Aorta (tissue), 5 donors: Measurements from ENCODE around the gene NEXN. TPM values are rescaled to one million over a fixed set of nuclear protein-coding genes. Genes with fewer than 3 reads are reported as not detected.
"Not testable (repeated sequence)": the region's sequence is repeated elsewhere in the genome, so short reads cannot be mapped to it uniquely, and the experiment has no call there.

Experiments used
- ATAC-seq: fragments of 200-7000 bp; cut with Tn5 transposase; one replicate; pipeline ENCODE4 v1.9.1; 2022; ENCODE audit warnings: moderate library complexity; ENCODE audit not compliant: low FRiP score
- DNase-seq, 2 donors: peaks; one replicate each; pipeline ENCODE4 v3.0.0-alpha.2; 2020
- H3K27ac ChIP-seq, 2 donors: one replicate each; pipeline ENCODE4 v1.5.1; 2013; ENCODE audit warnings: low read length in 2 of 2, mild to moderate bottlenecking in 2 of 2, moderate library complexity in 2 of 2, control low read depth in 1 of 2, inconsistent platforms in 1 of 2, low read depth in 1 of 2
- H3K27me3 ChIP-seq, 2 donors: one replicate each; pipeline ENCODE4 v1.6.1; 2013; ENCODE audit warnings: control low read depth in 1 of 2, low read length in 1 of 2, mild to moderate bottlenecking in 1 of 2, moderate library complexity in 1 of 2; ENCODE audit not compliant: insufficient read depth in 2 of 2, control insufficient read depth in 1 of 2
- H3K36me3 ChIP-seq, 2 donors: one replicate each; pipeline ENCODE4 v1.6.1; 2013; ENCODE audit warnings: control low read depth in 1 of 2, low read length in 1 of 2, mild to moderate bottlenecking in 1 of 2; ENCODE audit not compliant: insufficient read depth in 2 of 2, control insufficient read depth in 1 of 2
- H3K4me1 ChIP-seq, 2 donors: one replicate each; pipeline ENCODE4 v1.6.1; 2013; ENCODE audit warnings: low read length in 2 of 2, control low read depth in 1 of 2, mild to moderate bottlenecking in 1 of 2, moderate library complexity in 1 of 2; ENCODE audit not compliant: insufficient read depth in 2 of 2, control insufficient read depth in 1 of 2
- H3K4me3 ChIP-seq, 2 donors: one replicate each; pipeline ENCODE4 v1.5.1; 2013; ENCODE audit warnings: low read length in 2 of 2, control low read depth in 1 of 2, mild to moderate bottlenecking in 1 of 2
- H3K9me3 ChIP-seq: one replicate; pipeline ENCODE4 v1.6.1; 2013; ENCODE audit warnings: mild to moderate bottlenecking, low read length; ENCODE audit not compliant: control insufficient read depth
- WGBS, 2 donors: extraction: QIAGEN DNeasy Blood & Tissue Kit; methylation state at CpG; one replicate each; pipeline ENCODE4 v1.1.7; 2013; 5-methylcytosine and 5-hydroxymethylcytosine counted together
- intact Hi-C, 2 donors: fragments of 100-400 bp; cut with DNase I; formaldehyde crosslinking; loops; one replicate each; pipeline versions ENCODE4 v1.14.2 to v1.15.0; 2022
- polyA plus RNA-seq, 2 donors: library from polyadenylated mRNA; stranded (reverse); fragments of 200-250 nt; gene quantifications; one replicate each; pipeline ENCODE4 v1.2.3, GENCODE V29; 2013
- total RNA-seq, 2 donors: library from RNA; stranded (reverse); fragmentation: NEBNext Ultra II Directional; extraction: Animal tissue kit (Norgen Biotek cat#: 25700); gene quantifications; one replicate each; pipeline ENCODE4 v1.2.1, GENCODE V29; 2021
- donor health status: healthy with polysubstance abuse.
- donor health status: Bipolar disorder and iron deficiency.
- donor health status: DM: no; HTN: no; CAD: no.
- donor health status: DM: no; HTN: no; CAD: no.
- donor health status: DM: yes; HTN: yes; CAD: no.

NEXN gene
- total and polyA plus RNA-seq, 4 donors: 81.9 to 237 (median 146) TPM

- not testable (repeated sequence) for H3K27me3 ChIP-seq, H3K4me1 ChIP-seq, DNase-seq, H3K4me3 ChIP-seq, H3K27ac ChIP-seq, ATAC-seq, H3K9me3 ChIP-seq
- 93 to 94% methylated on average over 5 of the region's 5 CpGs for WGBS, 2 donors
- intact Hi-C loops: loop anchor here in 1 of 2 donors (5.0 kb wide), 1 partner anchor 33 kb away; no protein-coding TSS in a partner anchor
- H3K36me3 ChIP-seq: peaks cover 5 to 10% of the 10 kb centered on the region in 2 donors
Observed at GRCh38 chr1:77918918-77919317, 30.5 kb downstream of the NEXN start.

- H3K36me3 ChIP-seq: peaks cover 10 to 11% of the 10 kb centered on the region in 2 donors
- H3K4me3 ChIP-seq: no peak overlapping the region
Observed at GRCh38 chr1:77925518-77925917, 37.1 kb downstream of the NEXN start.

GRCh38 chr1:77925956-77926355 is 37.5 kb downstream of the NEXN start:
- WGBS, 2 donors: 65 to 74% methylated on average over 2 of the region's 2 CpGs
- no peak for DNase-seq
- Histone ChIP-seq H3K27me3 (no peaks in the 10 kb centered on the region), H3K27ac (no peak overlapping the region), H3K36me3 (peaks cover 11 to 13% of the 10 kb centered on the region in 2 donors), H3K9me3 (no peaks in the 10 kb centered on the region), H3K4me3 (no peak overlapping the region), H3K4me1 (peaks cover 0 to 2% of the 10 kb centered on the region in 2 donors)
- intact Hi-C loops: no loop called here
- ATAC-seq: no peak

More at GRCh38 chr1:77925518-77925917, 37.1 kb downstream of the NEXN start:
- Histone ChIP-seq H3K27me3 (no peaks in the 10 kb centered on the region), H3K4me1 (peaks cover 0 to 2% of the 10 kb centered on the region in 2 donors), H3K27ac (no peak overlapping the region), H3K9me3 (no peaks in the 10 kb centered on the region)
- DNase-seq (no peak), ATAC-seq (no peak)
- intact Hi-C loops: no loop called here
- 16 to 19% methylated on average over 1 of the region's 1 CpG for WGBS, 2 donors

GRCh38 chr1:77926561-77927357 is 38.3 kb downstream of the NEXN start:
- DNase-seq: no peak
- no peaks in the 10 kb centered on the region for H3K9me3 ChIP-seq
- H3K4me3 ChIP-seq: no peak overlapping the region
- no peaks in the 10 kb centered on the region for H3K27me3 ChIP-seq
- no peak overlapping the region for H3K27ac ChIP-seq
- peaks cover 0 to 2% of the 10 kb centered on the region in 2 donors for H3K4me1 ChIP-seq
- intact Hi-C loops: no loop called here
- WGBS, 2 donors: 74 to 76% methylated on average over 13 of the region's 13 CpGs
- no peak for ATAC-seq
- H3K36me3 ChIP-seq: peaks cover 7 to 10% of the 10 kb centered on the region in 2 donors

GRCh38 chr1:77927414-77927813 is 39.0 kb downstream of the NEXN start:
- 93 to 95% methylated on average over 4 of the region's 4 CpGs for WGBS, 2 donors
- Histone ChIP-seq H3K27me3 (no peaks in the 10 kb centered on the region), H3K4me1 (peaks cover 0 to 2% of the 10 kb centered on the region in 2 donors), H3K9me3 (no peaks in the 10 kb centered on the region), H3K4me3 (no peak overlapping the region), H3K27ac (no peak overlapping the region), H3K36me3 (peaks cover 6 to 10% of the 10 kb centered on the region in 2 donors)
- ATAC-seq: no peak
- intact Hi-C loops: no loop called here
- no peak for DNase-seq

- Histone ChIP-seq H3K9me3 (no peaks in the 10 kb centered on the region), H3K4me3 (no peak overlapping the region), H3K36me3 (peaks cover 6 to 13% of the 10 kb centered on the region in 2 donors), H3K4me1 (peaks cover 0 to 2% of the 10 kb centered on the region in 2 donors), H3K27ac (no peak overlapping the region), H3K27me3 (no peaks in the 10 kb centered on the region)
- DNase-seq: no peak
- WGBS, 2 donors: 96 to 97% methylated on average over 2 of the region's 2 CpGs
- intact Hi-C loops: no loop called here
- ATAC-seq: no peak
Observed at GRCh38 chr1:77929806-77930205, 41.4 kb downstream of the NEXN start.

GRCh38 chr1:77938651-77939050 is 50.2 kb downstream of the NEXN start:
- Histone ChIP-seq H3K9me3 (no peaks in the 10 kb centered on the region), H3K27ac (no peak overlapping the region), H3K36me3 (peaks cover 5 to 12% of the 10 kb centered on the region in 2 donors), H3K27me3 (no peaks in the 10 kb centered on the region), H3K4me3 (no peak overlapping the region), H3K4me1 (peaks cover 0 to 3% of the 10 kb centered on the region in 2 donors)
- intact Hi-C loops: no loop called here
- DNase-seq (no peak), ATAC-seq (no peak)

- ATAC-seq (no peak), DNase-seq (no peak)
- no peak overlapping the region for H3K4me3 ChIP-seq
- H3K27me3 ChIP-seq: no peaks in the 10 kb centered on the region
- H3K27ac ChIP-seq: no peak overlapping the region
- WGBS, 2 donors: 91 to 95% methylated on average over 4 of the region's 4 CpGs
- H3K36me3 ChIP-seq: peaks cover 5 to 6% of the 10 kb centered on the region in 2 donors
- peaks cover 0 to 3% of the 10 kb centered on the region in 2 donors for H3K4me1 ChIP-seq
- intact Hi-C loops: no loop called here
- H3K9me3 ChIP-seq: no peaks in the 10 kb centered on the region
Observed at GRCh38 chr1:77940921-77941570, 52.6 kb downstream of the NEXN start.
